Measurements from ENCODE around the gene NAB1.

DNA sequence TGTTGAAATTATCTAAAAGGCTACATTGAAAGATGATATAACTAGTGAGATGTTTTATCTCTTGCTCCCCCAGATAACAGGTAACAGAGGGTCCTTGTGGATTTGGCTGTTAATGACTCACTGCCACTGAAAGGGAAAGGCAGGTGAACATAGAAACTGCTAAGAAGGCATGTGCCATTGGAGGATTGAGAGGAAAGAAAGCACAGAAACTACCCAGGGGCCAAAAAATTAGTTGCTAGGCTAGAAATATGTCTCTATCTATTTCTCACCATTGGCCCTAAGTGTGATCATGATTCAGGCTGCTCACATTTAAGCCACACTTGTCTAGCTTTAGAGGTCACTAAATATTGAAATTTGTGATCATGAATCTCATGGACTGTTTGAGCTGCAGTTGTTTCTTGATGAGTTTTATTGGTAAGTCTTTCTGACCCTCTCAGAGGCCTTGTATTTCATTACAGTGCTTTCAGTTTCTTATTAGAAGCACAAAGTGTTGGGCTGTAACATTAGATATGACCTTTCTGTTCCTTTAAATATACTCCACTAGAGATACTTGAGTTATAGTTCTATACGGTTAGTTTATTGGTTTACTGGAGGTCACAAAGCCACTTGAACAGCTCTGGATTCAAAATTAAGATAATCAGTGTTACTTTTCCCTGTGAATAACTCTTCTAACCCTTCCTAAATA lies 26.2 kb downstream of the NAB1 start:
- no peak for TF ChIP-seq SIN3A (IDR thresholded peaks at IDR 0.05; ENCODE audit: borderline replicate concordance, insufficient read depth, low read depth, low read length)
- TF ChIP-seq CTCF (IDR thresholded peaks at IDR 0.05), result no peak
- no peak for TF ChIP-seq REST (IDR thresholded peaks at IDR 0.05; ENCODE audit: insufficient read depth in 1 of 2, low read depth in 2 of 2, low read length in 1 of 2)

Data from Panc1 (cell line).